Right lobe of liver (tissue), 6 donors: ENCODE measurements around the gene TBC1D7. TPM values are rescaled to one million over a fixed set of nuclear protein-coding genes. Genes with fewer than 3 reads are reported as not detected.

ENCODE experiments used
- ATAC-seq, 4 donors: fragments of 200-7000 bp; cut with Tn5 transposase; one replicate each; pipeline ENCODE4 v1.9.1; 2020; ENCODE audit warnings: mild to moderate bottlenecking in 4 of 4, moderate library complexity in 4 of 4
- DNase-seq, 3 donors: peaks; one replicate each; pipeline ENCODE4 v3.0.0-alpha.2; 2020
- H3K27ac ChIP-seq, 3 donors: fragments of 200-600 bp; one replicate each; pipeline ENCODE4 v1.8.0; 2022
- H3K27me3 ChIP-seq, 2 donors: fragments of 200-600 bp; one replicate each; pipeline ENCODE4 v1.8.0; 2022
- H3K36me3 ChIP-seq, 4 donors: fragments of 200-600 bp; sonication (generic) in 1 of 4; one replicate each; pipeline versions ENCODE4 v1.5.1 to v1.8.0; 2017 to 2022; ENCODE audit warnings: control low read depth in 1 of 4
- H3K4me1 ChIP-seq, 4 donors: fragments of 200-600 bp; sonication (generic) in 1 of 4; one replicate each; pipeline versions ENCODE4 v1.5.1 to v1.8.0; 2017 to 2022; ENCODE audit warnings: control low read depth in 1 of 4
- H3K4me3 ChIP-seq, 3 donors: fragments of 200-600 bp; one replicate each; pipeline ENCODE4 v1.8.0; 2022
- H3K9me3 ChIP-seq, 4 donors: fragments of 200-600 bp; sonication (generic) in 1 of 4; one replicate each; pipeline versions ENCODE4 v1.5.1 to v1.8.0; 2017 to 2022; ENCODE audit warnings: control low read depth in 1 of 4
- POLR2A ChIP-seq: fragments of 450-650 bp; IDR thresholded peaks from one replicate; pipeline ENCODE4 v1.6.1; 2017; ENCODE audit warnings: antibody characterized with exemption, mild to moderate bottlenecking
- WGBS: methylation state at CpG from one replicate; pipeline ENCODE4 v1.1.6; 2018; ENCODE audit warnings: low coverage, low lambda C conversion rate; ENCODE audit not compliant: insufficient coverage; ENCODE audit errors: missing lambda C conversion rate; 5-methylcytosine and 5-hydroxymethylcytosine counted together
- intact Hi-C, 2 donors: fragments of 100-400 bp; cut with DNase I; formaldehyde crosslinking; loops; one replicate each; pipeline versions ENCODE4 v1.11.2 to v1.14.1; 2022
- total RNA-seq, 6 experiments: library from RNA; depleted of rRNA in 2 of 6; stranded (reverse); fragments of >200 nt in 2 of 6; fragmentation: NEBNext Ultra II Directional in 3 of 6; extraction: Animal tissue kit (Norgen Biotek cat#: 25700) in 3 of 6; gene quantifications; one replicate each; pipeline versions ENCODE4 v1.1.0 to v1.2.4, GENCODE V29; 2016 to 2023
- TF ChIP-seq, protein P1 (sequence below), 4 donors: fragments of 200-600 bp in 3 of 4; fragments of 450-650 bp in 1 of 4; IDR thresholded peaks; one replicate each; pipeline versions ENCODE4 v1.5.1 to v1.8.0; 2016 to 2022; ENCODE audit warnings: antibody characterized with exemption in 4 of 4, mild to moderate bottlenecking in 2 of 4
- donor health status: DM: no; HTN: yes; CAD: no.
- donor health status: DM: no; HTN: no; CAD: no.
- donor health status: DM: no; HTN: no; CAD: no.
- donor health status: DM: no; HTN: yes; CAD: no.
- donor health status: DM: no; HTN: yes; CAD: no.

The TBC1D7 gene
- total RNA-seq, 6 experiments from 2014 or later, result 7.8 to 16.0 (median 9.7) TPM

DNA sequence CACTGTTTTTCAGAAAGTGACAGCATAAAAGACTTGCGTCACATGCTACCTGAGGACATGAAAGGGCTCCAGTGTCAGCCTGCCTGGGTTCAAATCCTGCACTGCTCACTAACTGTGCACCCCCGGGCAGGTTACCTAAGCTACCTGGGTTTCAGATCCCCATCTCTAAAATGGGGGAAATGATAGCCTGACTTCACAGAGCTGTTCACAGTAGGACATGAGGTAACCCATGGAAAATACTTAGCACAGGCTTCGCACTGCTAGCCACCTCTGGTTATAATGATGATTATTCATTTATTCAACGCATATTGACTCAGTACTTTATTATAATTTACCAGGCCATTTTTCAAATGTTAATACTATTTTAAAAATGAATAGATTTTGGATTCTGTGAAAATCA, 23.0 kb downstream of the TBC1D7 start:
- TF ChIP-seq, protein P1, sequence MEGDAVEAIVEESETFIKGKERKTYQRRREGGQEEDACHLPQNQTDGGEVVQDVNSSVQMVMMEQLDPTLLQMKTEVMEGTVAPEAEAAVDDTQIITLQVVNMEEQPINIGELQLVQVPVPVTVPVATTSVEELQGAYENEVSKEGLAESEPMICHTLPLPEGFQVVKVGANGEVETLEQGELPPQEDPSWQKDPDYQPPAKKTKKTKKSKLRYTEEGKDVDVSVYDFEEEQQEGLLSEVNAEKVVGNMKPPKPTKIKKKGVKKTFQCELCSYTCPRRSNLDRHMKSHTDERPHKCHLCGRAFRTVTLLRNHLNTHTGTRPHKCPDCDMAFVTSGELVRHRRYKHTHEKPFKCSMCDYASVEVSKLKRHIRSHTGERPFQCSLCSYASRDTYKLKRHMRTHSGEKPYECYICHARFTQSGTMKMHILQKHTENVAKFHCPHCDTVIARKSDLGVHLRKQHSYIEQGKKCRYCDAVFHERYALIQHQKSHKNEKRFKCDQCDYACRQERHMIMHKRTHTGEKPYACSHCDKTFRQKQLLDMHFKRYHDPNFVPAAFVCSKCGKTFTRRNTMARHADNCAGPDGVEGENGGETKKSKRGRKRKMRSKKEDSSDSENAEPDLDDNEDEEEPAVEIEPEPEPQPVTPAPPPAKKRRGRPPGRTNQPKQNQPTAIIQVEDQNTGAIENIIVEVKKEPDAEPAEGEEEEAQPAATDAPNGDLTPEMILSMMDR (IDR thresholded peaks at IDR 0.05), result no peak
- intact Hi-C loops, result no loop called here
- ATAC-seq, result no peak
- DNase-seq, result no peak
- H3K27ac ChIP-seq, result no peak overlapping the region
- no peaks in the 10 kb centered on the region for H3K27me3 ChIP-seq
- H3K9me3 ChIP-seq, result no peaks in the 10 kb centered on the region
- H3K4me1 ChIP-seq, result peaks cover 0 to 6% (median 0%) of the 10 kb centered on the region in 4 donors
- WGBS, result 92% methylated on average over 3 of the region's 4 CpGs
- peaks cover 0 to 38% (median 0%) of the 10 kb centered on the region in 4 donors for H3K36me3 ChIP-seq
- H3K4me3 ChIP-seq, result no peak overlapping the region

DNA sequence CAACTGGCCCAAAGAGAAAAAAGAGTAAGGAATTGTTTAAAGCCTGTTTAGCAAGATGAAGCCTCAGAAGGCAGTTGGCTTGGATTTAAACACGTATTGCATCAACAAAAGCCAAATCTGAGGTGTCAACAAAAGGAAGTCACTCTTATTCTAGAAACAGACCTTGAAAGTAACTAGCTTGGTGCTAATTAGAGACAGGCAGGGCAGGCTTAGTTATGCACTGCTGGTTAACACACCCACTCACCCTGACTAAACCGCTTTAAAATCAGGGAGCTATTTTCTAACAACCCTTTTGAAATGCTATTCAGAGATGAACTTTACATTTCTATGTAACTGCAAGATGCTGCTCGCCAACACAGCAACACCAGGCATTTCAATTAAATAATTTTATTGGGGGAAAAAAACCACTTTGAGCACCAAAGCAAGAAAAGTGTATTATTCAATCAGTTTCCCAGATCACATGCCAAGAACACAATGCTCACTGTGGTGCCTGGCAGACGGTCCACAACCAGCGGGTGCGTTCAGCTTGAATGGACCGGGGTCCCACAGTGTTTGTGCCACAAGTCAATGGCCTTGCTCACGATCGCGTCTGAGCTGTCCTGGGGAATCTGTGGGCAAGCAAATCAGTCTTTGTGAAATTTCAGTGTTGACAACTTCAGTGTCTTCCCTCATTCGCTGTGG, 23.6 kb downstream of the TBC1D7 start:
- peaks cover 0 to 42% (median 0%) of the 10 kb centered on the region in 4 donors for H3K36me3 ChIP-seq
- H3K4me3 ChIP-seq, result no peak overlapping the region

DNA sequence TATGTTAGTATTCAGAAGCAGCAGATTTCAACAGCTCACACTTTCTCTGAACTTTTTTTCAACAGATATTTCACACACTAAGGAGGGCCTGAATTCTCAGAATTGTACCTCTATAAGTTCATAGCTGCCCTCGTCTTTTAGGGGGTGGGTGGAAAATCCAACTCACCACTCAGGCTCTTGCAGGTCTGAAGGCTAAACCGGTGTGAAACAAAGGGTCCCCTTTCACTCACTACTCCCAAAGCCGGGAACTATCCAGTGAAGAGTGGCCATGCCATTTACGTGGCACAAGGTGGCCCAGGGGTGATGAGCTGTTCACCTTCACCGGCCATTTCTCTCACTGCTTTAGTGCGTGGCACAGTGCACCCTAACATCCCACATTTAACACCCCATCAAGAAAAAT, 24.2 kb downstream of the TBC1D7 start:
- Histone ChIP-seq H3K9me3 (no peaks in the 10 kb centered on the region), H3K4me1 (peaks cover 0 to 6% (median 0%) of the 10 kb centered on the region in 4 donors), H3K27ac (peak overlapping the region in 1 of 3 donors; percentile 61), H3K4me3 (no peak overlapping the region), H3K36me3 (peaks cover 0 to 42% (median 0%) of the 10 kb centered on the region in 4 donors), H3K27me3 (no peaks in the 10 kb centered on the region)
- TF ChIP-seq POLR2A, result no peak
- TF ChIP-seq, protein P1 (IDR thresholded peaks at IDR 0.05), result no peak
- intact Hi-C loops, result no loop called here
- no peak for DNase-seq
- WGBS, result 83% methylated on average over 6 of the region's 6 CpGs
- no peak for ATAC-seq

More for the DNA sequence above, 23.6 kb downstream of the TBC1D7 start:
- H3K27me3 ChIP-seq, result no peaks in the 10 kb centered on the region
- H3K4me1 ChIP-seq, result peaks cover 0 to 6% (median 0%) of the 10 kb centered on the region in 4 donors
- ATAC-seq, result no peak
- TF ChIP-seq POLR2A, result no peak
- TF ChIP-seq, protein P1 (IDR thresholded peaks at IDR 0.05), result no peak
- 77% methylated on average over 3 of the region's 11 CpGs for WGBS
- DNase-seq, result no peak
- H3K9me3 ChIP-seq, result no peaks in the 10 kb centered on the region
- H3K27ac ChIP-seq, result no peak overlapping the region
- intact Hi-C loops, result no loop called here

DNA sequence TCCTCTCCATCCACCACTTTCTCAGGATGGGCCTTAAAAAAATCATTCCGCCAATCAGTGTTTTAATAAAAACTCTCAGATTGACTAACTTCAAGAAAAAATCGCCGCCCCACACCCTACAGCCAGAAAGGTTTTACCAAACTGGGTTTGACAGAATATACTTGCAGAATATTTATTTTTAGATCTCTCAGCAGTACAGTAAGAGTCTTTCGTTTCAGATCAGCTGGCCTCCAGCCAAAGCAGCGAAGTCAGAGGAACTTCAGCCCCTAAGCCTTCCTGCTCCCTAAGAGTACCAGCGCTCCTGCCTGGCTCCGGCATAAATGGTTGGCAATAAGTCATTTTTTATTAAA, 24.7 kb downstream of the TBC1D7 start:
- TF ChIP-seq, protein P1 (IDR thresholded peaks at IDR 0.05), result no peak
- no peak for TF ChIP-seq POLR2A
- Histone ChIP-seq H3K36me3 (peaks cover 0 to 42% (median 0%) of the 10 kb centered on the region in 4 donors), H3K4me1 (peaks cover 0 to 6% (median 0%) of the 10 kb centered on the region in 4 donors), H3K27me3 (no peaks in the 10 kb centered on the region), H3K4me3 (no peak overlapping the region), H3K9me3 (no peaks in the 10 kb centered on the region), H3K27ac (peak overlapping the region; percentile 36 to 61 (median 58))
- 36% methylated on average over 7 of the region's 7 CpGs for WGBS
- intact Hi-C loops, result no loop called here
- ATAC-seq, result peak; percentile 49 to 65 (median 56)
- DNase-seq, result peak in 2 of 3 donors; percentile 62 to 78
